NCI-H748 (cell line): Measurements from ENCODE around the gene FNDC3B.

ENCODE experiments used
- DNase-seq: peaks from one replicate; lab custom pipeline; 2025; ENCODE audit not compliant: unreplicated experiment; lab: John Stamatoyannopoulos, UW

The FNDC3B gene

GRCh38 chr3:172437713-172438112 lies 398.3 kb downstream of the FNDC3B start:
- DNase-seq, result no peak

DNA sequence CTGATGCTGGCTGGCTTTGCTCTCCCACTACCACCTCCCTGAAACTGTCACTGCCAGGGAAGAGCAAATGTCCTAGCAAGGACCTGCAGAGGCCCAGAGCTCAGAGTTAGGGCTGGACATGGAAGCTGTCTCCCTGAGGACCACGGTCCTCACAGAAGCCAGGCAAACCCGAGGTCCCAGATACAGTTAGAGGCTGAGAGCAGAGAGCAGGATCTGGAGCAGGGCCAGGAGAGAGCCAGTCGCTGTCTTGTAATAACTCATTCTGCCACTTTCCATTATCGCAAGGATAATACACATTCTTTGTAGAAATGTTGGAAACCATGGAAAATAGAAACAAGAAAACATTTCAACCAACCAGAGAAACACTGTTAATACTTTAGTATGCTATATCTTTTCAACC lies 398.8 kb downstream of the FNDC3B start:
- DNase-seq, result no peak

- no peak for DNase-seq
Measured at GRCh38 chr3:172441581-172441980, 402.2 kb downstream of the FNDC3B start.

DNA sequence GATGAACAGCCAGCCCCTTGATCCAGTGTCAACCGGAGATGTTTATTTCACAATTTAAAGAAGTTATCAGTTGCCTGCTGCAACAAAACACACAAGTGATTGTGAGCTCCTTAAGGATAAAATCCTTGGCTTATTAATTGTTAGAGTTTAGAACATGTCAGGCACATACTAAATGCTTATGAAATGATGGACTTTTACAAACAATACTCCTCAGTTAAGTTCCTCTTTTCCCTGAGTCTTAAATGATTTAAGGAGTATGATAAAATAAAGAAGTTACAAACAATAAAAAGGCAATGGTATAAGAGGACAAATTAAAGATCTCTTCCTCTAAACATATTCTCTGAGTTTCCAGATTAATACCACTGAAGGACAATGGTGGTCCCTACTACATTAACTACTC lies 403.2 kb downstream of the FNDC3B start:
- no peak for DNase-seq

- no peak for DNase-seq
Measured at GRCh38 chr3:172444821-172445220, 405.4 kb downstream of the FNDC3B start.

GRCh38 chr3:172446198-172446597 lies 406.8 kb downstream of the FNDC3B start:
- no peak for DNase-seq

GRCh38 chr3:172447611-172448579 lies 408.5 kb downstream of the FNDC3B start, which contains the start of gene GHSR:
Gene GHSR (minus strand): TSS chr3:172448456. CDS start chr3:172448413, 43 bp downstream.
- DNase-seq, result no peak

DNA sequence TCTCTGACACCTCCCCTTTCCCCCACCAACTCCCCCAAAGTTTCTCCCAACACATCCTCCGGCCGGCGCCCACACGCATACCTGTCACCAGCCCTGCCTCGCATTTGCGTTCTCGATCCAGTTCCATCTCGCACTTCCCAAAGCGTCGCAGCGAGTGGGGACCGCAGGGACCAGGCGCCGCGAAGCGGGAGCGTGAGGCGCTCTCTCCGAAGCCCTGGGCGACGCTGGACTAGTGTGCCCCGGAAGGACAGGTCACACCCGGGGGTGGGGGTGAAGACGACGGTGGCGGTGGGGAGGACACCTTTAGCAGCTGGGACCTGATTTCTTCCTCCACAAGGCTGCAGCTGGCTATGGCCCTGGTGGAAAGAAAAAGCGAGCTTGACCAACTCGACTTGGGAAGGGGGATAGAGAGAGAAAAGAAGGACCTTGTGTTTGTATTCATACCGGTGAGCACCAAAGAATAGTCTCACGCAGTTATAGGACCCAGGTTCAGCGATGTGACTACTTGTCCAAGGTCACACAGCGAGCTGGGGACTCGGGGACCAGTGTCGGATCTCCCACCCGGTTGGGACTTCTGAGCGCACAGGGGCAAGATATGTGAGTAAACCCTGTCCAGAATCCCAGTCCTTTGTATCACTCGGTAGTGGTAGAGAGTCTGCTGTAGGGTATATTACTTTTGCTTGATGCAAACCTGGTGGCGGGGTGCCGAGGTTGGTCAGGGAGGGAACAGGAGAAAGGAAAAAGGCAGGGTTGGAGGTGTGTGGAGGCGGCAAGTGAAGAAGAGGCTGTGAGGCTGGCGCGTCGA lies 409.5 kb downstream of the FNDC3B start:
- no peak for DNase-seq

DNA sequence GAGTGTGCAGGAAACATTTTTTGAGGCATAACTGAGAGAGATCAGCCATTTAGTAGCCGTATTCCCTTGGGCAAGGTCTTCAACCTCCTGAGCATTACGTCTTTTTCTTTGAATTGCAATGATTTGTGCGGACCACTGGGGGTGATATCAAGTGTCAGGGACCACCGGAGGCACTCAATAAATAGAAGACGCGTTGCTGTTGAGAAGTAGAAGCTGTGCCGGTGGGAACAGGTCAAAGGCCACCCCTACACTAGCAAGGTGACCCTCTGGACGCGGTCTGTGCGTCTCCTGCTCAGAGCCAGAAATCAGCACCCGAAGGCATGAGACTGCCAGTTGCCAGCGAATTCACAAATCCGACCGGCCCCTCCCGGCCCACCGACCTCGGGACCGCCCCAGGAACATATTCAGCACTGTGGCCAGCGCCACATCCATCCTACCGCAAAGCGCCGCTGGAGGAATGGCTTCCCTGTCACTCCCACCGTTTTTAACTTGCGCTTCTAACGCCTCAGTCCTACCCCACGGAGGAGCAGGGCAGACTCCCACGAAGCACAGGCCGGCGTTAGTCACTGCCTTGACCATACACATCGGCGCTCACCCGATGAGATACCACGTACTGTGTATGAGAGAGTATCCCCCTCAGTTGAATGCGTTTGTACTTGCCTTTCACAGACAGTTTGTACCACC lies 410.2 kb downstream of the FNDC3B start:
- DNase-seq, result no peak
